Vagina (tissue), 2 donors: ENCODE data around the gene CLSTN1.

Source experiments
- CTCF ChIP-seq, 3 experiments: fragments of 450-650 bp in 2 of 3; fragments of 200-600 bp in 1 of 3; sonication (generic) in 1 of 3; IDR thresholded peaks; one replicate each; pipeline ENCODE4 v1.5.1; 2017 to 2019; ENCODE audit warnings: antibody characterized with exemption in 3 of 3, mild to moderate bottlenecking in 2 of 3, moderate library complexity in 2 of 3
- POLR2A ChIP-seq, 2 donors: fragments of 450-650 bp; IDR thresholded peaks; one replicate each; pipeline ENCODE4 v1.6.1; 2017; ENCODE audit warnings: antibody characterized with exemption in 2 of 2, mild to moderate bottlenecking in 2 of 2, moderate library complexity in 2 of 2
- POLR2AphosphoS5 ChIP-seq, 2 donors: sonication (generic); formaldehyde crosslinking; IDR thresholded peaks; one replicate each; pipeline ENCODE4 v1.9.0; 2017; ENCODE audit warnings: antibody characterized with exemption in 2 of 2, mild to moderate bottlenecking in 2 of 2, low read depth in 1 of 2; ENCODE audit not compliant: insufficient read depth in 1 of 2

- no peak for TF ChIP-seq CTCF (IDR thresholded peaks at IDR 0.05)
- TF ChIP-seq POLR2AphosphoS5 (IDR thresholded peaks at IDR 0.05; ENCODE audit: insufficient read depth in 1 of 2, low read depth in 1 of 2) = peak in 1 of 2 donors; percentile 18
- no peak for TF ChIP-seq POLR2A (IDR thresholded peaks at IDR 0.05)
Observed at GRCh38 chr1:9689971-9690381, 133.8 kb downstream of the CLSTN1 start.
